Osteocyte (in vitro differentiated cells): ENCODE measurements around the gene APBA2. TPM values are rescaled to one million over a fixed set of nuclear protein-coding genes. Genes with fewer than 3 reads are reported as not detected.

Experiments used
- DNase-seq: peaks from one replicate; pipeline ENCODE4 v3.0.0; 2021; ENCODE audit warnings: mixed read lengths; ENCODE audit not compliant: unreplicated experiment; ENCODE audit errors: extremely low spot score
- H3K27ac Mint-ChIP-seq: one replicate; pipeline ENCODE4 v1.8.0; 2021; ENCODE audit warnings: mild to moderate bottlenecking, mixed read lengths; ENCODE audit not compliant: unreplicated experiment
- H3K27me3 Mint-ChIP-seq: one replicate; pipeline ENCODE4 v1.8.0; 2021; ENCODE audit warnings: mixed read lengths; ENCODE audit not compliant: unreplicated experiment
- H3K36me3 Mint-ChIP-seq: one replicate; pipeline ENCODE4 v1.8.0; 2021; ENCODE audit warnings: mixed read lengths; ENCODE audit not compliant: unreplicated experiment
- H3K4me1 Mint-ChIP-seq: one replicate; pipeline ENCODE4 v1.8.0; 2021; ENCODE audit warnings: mixed read lengths; ENCODE audit not compliant: unreplicated experiment
- H3K4me3 Mint-ChIP-seq: one replicate; pipeline ENCODE4 v1.8.0; 2021; ENCODE audit warnings: mild to moderate bottlenecking, moderate library complexity, mixed read lengths; ENCODE audit not compliant: unreplicated experiment
- H3K9me3 Mint-ChIP-seq: one replicate; pipeline ENCODE4 v1.8.0; 2021; ENCODE audit warnings: mixed read lengths; ENCODE audit not compliant: unreplicated experiment
- total RNA-seq: library from RNA; stranded (reverse); gene quantifications from 2 replicates; pipeline ENCODE4 v1.2.1, GENCODE V29; 2021
- TF ChIP-seq, protein P1 (sequence below): fragments of 200-600 bp; sonication (generic); IDR thresholded peaks from 2 replicates; pipeline ENCODE4 v1.5.0; 2021; ENCODE audit warnings: antibody characterized with exemption, mild to moderate bottlenecking, moderate library complexity

The APBA2 gene
- total RNA-seq, 1 donor from 2014 or later = 23.5 TPM

DNA sequence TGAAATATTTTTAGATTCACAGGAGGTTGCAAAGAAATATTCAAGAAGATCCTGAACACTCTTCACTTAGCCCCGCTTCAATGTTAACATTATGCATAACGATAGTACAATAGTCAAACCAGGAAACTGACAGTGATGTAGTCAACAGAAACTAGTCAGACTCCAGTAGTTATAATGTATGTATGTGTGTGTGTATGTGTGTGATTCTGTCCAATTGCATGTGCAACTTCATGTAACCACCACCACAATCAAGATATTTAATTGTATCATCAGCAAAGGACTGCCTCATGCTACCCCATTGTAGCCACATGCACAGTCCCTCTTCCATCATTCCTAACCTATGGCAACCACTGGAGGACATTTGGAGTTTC lies 77.9 kb downstream of the APBA2 start:
- TF ChIP-seq, protein P1, sequence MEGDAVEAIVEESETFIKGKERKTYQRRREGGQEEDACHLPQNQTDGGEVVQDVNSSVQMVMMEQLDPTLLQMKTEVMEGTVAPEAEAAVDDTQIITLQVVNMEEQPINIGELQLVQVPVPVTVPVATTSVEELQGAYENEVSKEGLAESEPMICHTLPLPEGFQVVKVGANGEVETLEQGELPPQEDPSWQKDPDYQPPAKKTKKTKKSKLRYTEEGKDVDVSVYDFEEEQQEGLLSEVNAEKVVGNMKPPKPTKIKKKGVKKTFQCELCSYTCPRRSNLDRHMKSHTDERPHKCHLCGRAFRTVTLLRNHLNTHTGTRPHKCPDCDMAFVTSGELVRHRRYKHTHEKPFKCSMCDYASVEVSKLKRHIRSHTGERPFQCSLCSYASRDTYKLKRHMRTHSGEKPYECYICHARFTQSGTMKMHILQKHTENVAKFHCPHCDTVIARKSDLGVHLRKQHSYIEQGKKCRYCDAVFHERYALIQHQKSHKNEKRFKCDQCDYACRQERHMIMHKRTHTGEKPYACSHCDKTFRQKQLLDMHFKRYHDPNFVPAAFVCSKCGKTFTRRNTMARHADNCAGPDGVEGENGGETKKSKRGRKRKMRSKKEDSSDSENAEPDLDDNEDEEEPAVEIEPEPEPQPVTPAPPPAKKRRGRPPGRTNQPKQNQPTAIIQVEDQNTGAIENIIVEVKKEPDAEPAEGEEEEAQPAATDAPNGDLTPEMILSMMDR = no peak
- peaks cover 5% of the 10 kb centered on the region for H3K4me1 Mint-ChIP-seq
- H3K9me3 Mint-ChIP-seq = no peaks in the 10 kb centered on the region
- H3K4me3 Mint-ChIP-seq = no peak overlapping the region
- H3K36me3 Mint-ChIP-seq = no peaks in the 10 kb centered on the region
- DNase-seq = no peak
- H3K27ac Mint-ChIP-seq = no peak overlapping the region
- no peaks in the 10 kb centered on the region for H3K27me3 Mint-ChIP-seq

DNA sequence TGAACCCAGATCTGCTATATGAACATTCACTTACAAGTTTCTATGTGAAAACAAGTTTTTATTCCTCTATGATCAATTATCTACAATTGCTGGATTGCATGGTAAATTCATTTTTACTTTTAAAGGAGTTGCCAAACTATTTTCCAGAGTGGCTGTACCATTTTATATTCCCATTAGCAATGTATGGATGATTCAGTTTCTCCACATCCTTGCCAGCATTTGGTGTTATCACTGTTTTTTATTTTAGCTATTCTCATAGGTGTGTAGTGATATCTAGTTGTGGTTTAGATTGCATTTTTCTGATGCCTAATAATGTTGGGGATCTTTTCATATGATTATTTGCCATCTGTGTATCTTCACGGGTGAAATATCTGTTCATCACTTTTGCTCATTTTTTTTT lies 78.3 kb downstream of the APBA2 start:
- TF ChIP-seq, protein P1 = no peak
- DNase-seq = no peak
- H3K9me3 Mint-ChIP-seq = no peaks in the 10 kb centered on the region
- no peak overlapping the region for H3K27ac Mint-ChIP-seq
- no peak overlapping the region for H3K4me3 Mint-ChIP-seq
- no peaks in the 10 kb centered on the region for H3K36me3 Mint-ChIP-seq
- H3K27me3 Mint-ChIP-seq = no peaks in the 10 kb centered on the region
- peaks cover 9% of the 10 kb centered on the region for H3K4me1 Mint-ChIP-seq

DNA sequence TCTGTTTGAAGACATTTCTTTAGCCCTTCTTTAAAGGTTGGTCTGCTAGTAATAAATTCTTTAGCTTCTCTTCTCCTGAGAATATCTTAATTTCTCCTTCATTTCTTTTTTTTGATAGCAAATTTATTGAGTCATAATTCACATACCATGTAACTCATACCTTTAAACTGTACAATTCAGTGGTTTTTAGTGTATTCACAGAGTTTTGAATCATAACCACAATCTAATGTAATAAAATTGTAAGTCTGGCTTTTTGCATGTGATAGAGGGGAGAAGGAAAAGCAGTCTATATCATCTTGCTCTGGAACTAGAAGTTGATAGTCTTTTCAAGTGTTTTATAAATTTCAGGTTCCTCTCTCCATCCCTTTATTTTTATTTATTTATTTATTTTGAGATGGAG lies 81.3 kb downstream of the APBA2 start:
- no peak for DNase-seq
- peaks cover 10% of the 10 kb centered on the region for H3K4me1 Mint-ChIP-seq
- peaks cover 4% of the 10 kb centered on the region for H3K36me3 Mint-ChIP-seq
- no peaks in the 10 kb centered on the region for H3K9me3 Mint-ChIP-seq
- H3K4me3 Mint-ChIP-seq = no peak overlapping the region
- H3K27me3 Mint-ChIP-seq = no peaks in the 10 kb centered on the region
- TF ChIP-seq, protein P1 = no peak
- no peak overlapping the region for H3K27ac Mint-ChIP-seq

DNA sequence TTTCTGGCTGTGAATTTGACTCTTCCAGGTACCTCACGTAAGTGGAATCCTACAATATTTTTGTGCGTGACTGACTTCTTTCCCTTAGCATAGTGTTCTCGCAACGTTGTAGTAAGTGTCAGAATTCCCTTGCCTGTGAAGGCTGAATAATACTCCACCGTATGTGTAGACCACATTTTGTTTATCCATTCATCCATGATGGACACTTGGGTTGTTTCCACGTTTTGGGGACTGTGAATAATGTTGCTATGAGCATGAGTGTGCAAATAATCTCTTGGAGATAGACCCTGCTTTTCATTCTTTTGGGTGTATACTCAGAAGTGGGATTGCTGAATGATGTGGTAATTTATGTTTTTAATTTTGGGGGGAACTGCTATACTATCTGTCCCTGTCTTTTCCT lies 82.2 kb downstream of the APBA2 start:
- DNase-seq = no peak
- TF ChIP-seq, protein P1 = no peak
- no peaks in the 10 kb centered on the region for H3K9me3 Mint-ChIP-seq
- H3K4me1 Mint-ChIP-seq = peaks cover 14% of the 10 kb centered on the region
- H3K36me3 Mint-ChIP-seq = peaks cover 4% of the 10 kb centered on the region
- H3K4me3 Mint-ChIP-seq = no peak overlapping the region
- H3K27ac Mint-ChIP-seq = no peak overlapping the region
- no peaks in the 10 kb centered on the region for H3K27me3 Mint-ChIP-seq

DNA sequence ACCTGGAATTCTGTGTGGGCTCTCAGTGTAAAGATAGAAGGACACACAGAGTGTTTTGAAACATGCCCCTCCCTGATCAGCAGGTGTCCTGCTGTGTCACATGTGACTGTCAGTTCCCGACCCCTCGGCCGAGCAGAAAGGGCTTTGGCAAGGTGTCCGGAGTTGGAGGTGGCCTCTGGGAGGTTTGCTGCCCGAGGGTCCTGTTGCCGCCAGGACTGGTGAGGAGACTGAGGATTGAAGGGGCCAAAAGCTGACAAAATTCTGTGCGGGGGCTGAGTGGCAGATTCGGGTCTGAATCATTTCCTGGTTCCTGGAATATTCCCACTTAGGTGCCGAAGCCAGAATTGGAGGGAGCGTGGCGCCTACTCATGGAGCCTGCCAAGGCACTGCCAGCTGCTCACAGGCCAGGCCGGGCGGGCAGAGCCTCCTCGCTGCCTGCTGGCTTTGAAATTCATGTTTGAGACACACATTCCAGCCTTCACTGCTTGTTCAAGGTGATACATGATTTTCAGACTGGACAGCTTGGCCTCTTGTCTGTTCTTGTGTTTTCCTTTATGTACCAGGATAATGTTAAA lies 83.8 kb downstream of the APBA2 start:
- TF ChIP-seq, protein P1 = no peak
- DNase-seq = peak; percentile 70
- peaks cover 14% of the 10 kb centered on the region for H3K4me1 Mint-ChIP-seq
- no peak overlapping the region for H3K27ac Mint-ChIP-seq
- no peaks in the 10 kb centered on the region for H3K9me3 Mint-ChIP-seq
- no peak overlapping the region for H3K4me3 Mint-ChIP-seq
- no peaks in the 10 kb centered on the region for H3K27me3 Mint-ChIP-seq
- H3K36me3 Mint-ChIP-seq = peaks cover 4% of the 10 kb centered on the region
